AG10803 (cell line): ENCODE measurements around the gene B3GALT4.

Experiments
- DNase-seq: peaks from one replicate; pipeline ENCODE4 v3.0.0; 2010; ENCODE audit warnings: low read depth
- H3K4me3 ChIP-seq: 2 replicates; pipeline ENCODE4 v1.5.1; 2011; ENCODE audit warnings: mild to moderate bottlenecking, low read length, control low read depth
- CTCF ChIP-seq: conservative IDR thresholded peaks from 2 replicates; pipeline ENCODE4 v1.5.1; 2011; ENCODE audit warnings: mild to moderate bottlenecking, low read length, control low read depth, inconsistent platforms

Gene B3GALT4

GRCh38 chr6:33295621-33296369 is 18.9 kb downstream of the B3GALT4 start:
- no peak for DNase-seq
- no peak overlapping the region for H3K4me3 ChIP-seq
- TF ChIP-seq CTCF = no peak

GRCh38 chr6:33296797-33297405 is 20.0 kb downstream of the B3GALT4 start:
- DNase-seq = no peak
- H3K4me3 ChIP-seq = peak overlapping the region; percentile 99; the same call in 1 of the 2 replicates
- no peak for TF ChIP-seq CTCF

GRCh38 chr6:33297406-33297955 is 20.6 kb downstream of the B3GALT4 start:
- no peak for DNase-seq
- no peak for TF ChIP-seq CTCF
- H3K4me3 ChIP-seq = peak overlapping the region; percentile 99

- peak; percentile 87 for DNase-seq
- peak overlapping the region; percentile 99 for H3K4me3 ChIP-seq
- TF ChIP-seq CTCF = 0 out of 2 replicates have a peak, but pooled peaks have one; percentile 4
These were observed 21.2 kb downstream of the B3GALT4 start for GRCh38 chr6:33297956-33298772.

GRCh38 chr6:33298773-33299236 is 21.9 kb downstream of the B3GALT4 start, which contains the start of gene RGL2:
Gene RGL2 (minus strand): TSS chr6:33298942. CDS start chr6:33298610, 332 bp downstream.
- H3K4me3 ChIP-seq = peak within 1 kb of the TSS; percentile 99
- no peak for TF ChIP-seq CTCF
- peak; percentile 65 for DNase-seq

GRCh38 chr6:33299237-33299944 is 22.5 kb downstream of the B3GALT4 start:
- DNase-seq = peak; percentile 91
- TF ChIP-seq CTCF = peak; percentile 74
- H3K4me3 ChIP-seq = peak overlapping the region; percentile 99
